GM19328 (cell line): ENCODE data around the gene SYNJ1.
"Not testable (repeated sequence)": the region's sequence is repeated elsewhere in the genome, so short reads cannot be mapped to it uniquely, and the experiment has no call there.

ENCODE experiments used
- ATAC-seq: cut with Tn5 transposase; IDR thresholded peaks from one replicate; pipeline ENCODE4 v1.9.1; 2021; ENCODE audit warnings: mild to moderate bottlenecking, moderate library complexity; ENCODE audit not compliant: unreplicated experiment

The SYNJ1 gene

GRCh38 chr21:32695482-32695881 lies 32.3 kb downstream of the SYNJ1 start:
- ATAC-seq: not testable (repeated sequence)

GRCh38 chr21:32693581-32693980 lies 34.2 kb downstream of the SYNJ1 start:
- ATAC-seq: no peak

- no peak for ATAC-seq
Measured at GRCh38 chr21:32690085-32690484, 37.7 kb downstream of the SYNJ1 start.

- no peak for ATAC-seq
Measured at GRCh38 chr21:32687643-32688345, 40.0 kb downstream of the SYNJ1 start.

GRCh38 chr21:32682696-32683474 lies 44.9 kb downstream of the SYNJ1 start:
- no peak for ATAC-seq

GRCh38 chr21:32674731-32675130 lies 53.1 kb downstream of the SYNJ1 start:
- no peak for ATAC-seq

GRCh38 chr21:32674038-32674437 lies 53.8 kb downstream of the SYNJ1 start:
- no peak for ATAC-seq

GRCh38 chr21:32666258-32666657 lies 61.6 kb downstream of the SYNJ1 start:
- no peak for ATAC-seq

GRCh38 chr21:32664095-32664494 lies 63.7 kb downstream of the SYNJ1 start:
- not testable (repeated sequence) for ATAC-seq

GRCh38 chr21:32661981-32662380 lies 65.8 kb downstream of the SYNJ1 start:
- not testable (repeated sequence) for ATAC-seq

- ATAC-seq: not testable (repeated sequence)
Measured at GRCh38 chr21:32661026-32661782, 66.6 kb downstream of the SYNJ1 start.

- no peak for ATAC-seq
Measured at GRCh38 chr21:32658524-32658923, 69.3 kb downstream of the SYNJ1 start.

GRCh38 chr21:32653326-32653901 lies 74.4 kb downstream of the SYNJ1 start:
- ATAC-seq: no peak

- no peak for ATAC-seq
Measured at GRCh38 chr21:32648165-32648564, 79.6 kb downstream of the SYNJ1 start.

GRCh38 chr21:32645261-32646182 lies 82.3 kb downstream of the SYNJ1 start:
- ATAC-seq: no peak

GRCh38 chr21:32641710-32642698 lies 85.8 kb downstream of the SYNJ1 start:
- ATAC-seq: no peak

GRCh38 chr21:32626621-32627196 lies 101.1 kb downstream of the SYNJ1 start:
- ATAC-seq: no peak

- ATAC-seq: not testable (repeated sequence)
Measured at GRCh38 chr21:32618218-32618617, 109.6 kb downstream of the SYNJ1 start.
